H1 (cell line): ENCODE results near the gene PTGDS. TPM values are rescaled to one million over a fixed set of nuclear protein-coding genes. Genes with fewer than 3 reads are reported as not detected.

Source experiments
- CTCF ChIA-PET: fragments of 300-600 bp; sonication (Branson Sonifier 250); formaldehyde crosslinking; loops from one replicate; lab custom pipeline; 2021; ENCODE audit not compliant: partially characterized antibody; lab: Charles Lee
- POLR2A ChIA-PET: fragments of 300-600 bp; sonication (Branson Sonifier 250); formaldehyde crosslinking; loops from one replicate; lab custom pipeline; 2021; ENCODE audit warnings: inconsistent platforms; ENCODE audit not compliant: partially characterized antibody; lab: Charles Lee
- DNase-seq, 2 experiments: peaks; one replicate each; pipeline versions ENCODE4 v3.0.0 to v3.0.0-alpha.2; 2010 to 2022; ENCODE audit warnings: low spot score in 2 of 2, low read depth in 1 of 2, mixed read lengths in 1 of 2
- FAIRE-seq: peaks from 2 replicates; lab custom pipeline; 2011; peaks lifted over from hg19 to GRCh38; lab: Jason Lieb, UNC
- H2AFZ ChIP-seq: 2 replicates; pipeline ENCODE4 v1.8.1; 2012; ENCODE audit warnings: low read length, inconsistent platforms
- H2AK5ac ChIP-seq: 2 replicates; pipeline ENCODE4 v1.6.1; 2013; ENCODE audit warnings: low read depth, low read length
- H2BK120ac ChIP-seq: replicated peaks from 2 replicates; pipeline ENCODE3; 2013; ENCODE audit warnings: low read depth, low read length, inconsistent platforms
- H2BK12ac ChIP-seq: 2 replicates; pipeline ENCODE4 v1.6.1; 2013; ENCODE audit warnings: low read depth, low read length
- H2BK15ac ChIP-seq: 2 replicates; pipeline ENCODE4 v1.6.1; 2013; ENCODE audit warnings: low read length
- H2BK20ac ChIP-seq: 2 replicates; pipeline ENCODE4 v1.6.1; 2013; ENCODE audit warnings: low read length
- H2BK5ac ChIP-seq: 2 replicates; pipeline ENCODE4 v1.6.1; 2013; ENCODE audit warnings: low read depth, low read length
- H3K14ac ChIP-seq: 2 replicates; pipeline ENCODE4 v1.6.1; 2013; ENCODE audit warnings: inconsistent platforms; ENCODE audit not compliant: insufficient read length
- H3K18ac ChIP-seq: 2 replicates; pipeline ENCODE4 v1.6.1; 2013; ENCODE audit warnings: low read length; ENCODE audit errors: extremely low read depth
- H3K23ac ChIP-seq: 2 replicates; pipeline ENCODE4 v1.6.1; 2013; ENCODE audit warnings: inconsistent platforms; ENCODE audit not compliant: insufficient read length
- H3K23me2 ChIP-seq: 2 replicates; pipeline ENCODE4 v1.6.1; 2013; ENCODE audit warnings: low read depth, low read length
- H3K27ac ChIP-seq: 2 replicates; pipeline ENCODE4 v1.6.1; 2011; ENCODE audit warnings: low read depth, low read length, inconsistent platforms
- H3K27me3 ChIP-seq, 4 experiments: replicated peaks in 1 of 4; 1 replicate in 1 of 4; 2 replicates in 3 of 4; pipeline versions ENCODE4 v1.6.1 to v1.8.1; 2011 to 2013; ENCODE audit warnings: low read length in 3 of 4, mild to moderate bottlenecking in 3 of 4, inconsistent platforms in 2 of 4, mixed read lengths in 2 of 4, moderate library complexity in 1 of 4; ENCODE audit not compliant: control insufficient read depth in 3 of 4, insufficient read depth in 3 of 4; ENCODE audit errors: extremely low read depth in 1 of 4
- H3K36me3 ChIP-seq, 4 experiments: 2 replicates each; pipeline versions ENCODE4 v1.6.1 to v1.8.1; 2011 to 2013; ENCODE audit warnings: mild to moderate bottlenecking in 4 of 4, low read length in 3 of 4, moderate library complexity in 2 of 4, control low read depth in 1 of 4, inconsistent platforms in 1 of 4; ENCODE audit not compliant: insufficient read depth in 4 of 4, control insufficient read depth in 2 of 4
- H3K4ac ChIP-seq: replicated peaks from 2 replicates; pipeline ENCODE3; 2013; ENCODE audit warnings: low read length, low read depth, mixed read lengths, inconsistent platforms; ENCODE audit not compliant: insufficient read length
- H3K4me1 ChIP-seq, 4 experiments: replicated peaks in 1 of 4; 1 replicate in 1 of 4; 2 replicates in 3 of 4; pipeline versions ENCODE4 v1.6.1 to v1.8.1; 2011 to 2013; ENCODE audit warnings: low read length in 3 of 4, inconsistent platforms in 2 of 4, mixed read lengths in 1 of 4; ENCODE audit not compliant: insufficient read depth in 4 of 4, control insufficient read depth in 3 of 4
- H3K4me2 ChIP-seq, 2 experiments: 2 replicates each; pipeline versions ENCODE4 v1.6.1 to v1.8.1; 2011 to 2013; ENCODE audit warnings: low read depth in 2 of 2, low read length in 2 of 2, control low read depth in 1 of 2, inconsistent platforms in 1 of 2, mild to moderate bottlenecking in 1 of 2; ENCODE audit not compliant: insufficient read depth in 1 of 2
- H3K4me3 ChIP-seq, 4 experiments: fragments of 200-600, 300-600 bp in 1 of 4; sonication (generic), shearing (Covaris generic), sonication (Bioruptor Twin) in 1 of 4; 2 replicates each; pipeline versions ENCODE4 v1.5.1 to v1.8.1; 2011 to 2016; ENCODE audit warnings: low read length in 4 of 4, low read depth in 3 of 4, control low read depth in 2 of 4, inconsistent platforms in 2 of 4, mild to moderate bottlenecking in 2 of 4, mixed read lengths in 1 of 4, moderate library complexity in 1 of 4; ENCODE audit not compliant: insufficient read depth in 2 of 4; ENCODE audit errors: extremely low read depth in 1 of 4
- H3K56ac ChIP-seq: replicated peaks from 2 replicates; pipeline ENCODE3; 2013; ENCODE audit warnings: low read depth, mild to moderate bottlenecking, mixed read lengths, low read length, inconsistent platforms; ENCODE audit not compliant: insufficient read length
- H3K79me1 ChIP-seq: 2 replicates; pipeline ENCODE4 v1.6.1; 2013; ENCODE audit warnings: low read depth, low read length, control low read depth
- H3K79me2 ChIP-seq, 2 experiments: 2 replicates each; pipeline versions ENCODE4 v1.6.1 to v1.8.1; 2012 to 2013; ENCODE audit warnings: low read length in 2 of 2, mild to moderate bottlenecking in 2 of 2, inconsistent platforms in 1 of 2; ENCODE audit not compliant: insufficient read depth in 2 of 2, control insufficient read depth in 1 of 2
- H3K9ac ChIP-seq, 4 experiments: replicated peaks in 1 of 4; 1 replicate in 1 of 4; 2 replicates in 3 of 4; pipeline versions ENCODE4 v1.6.1 to v1.8.1; 2011 to 2013; ENCODE audit warnings: low read depth in 3 of 4, low read length in 3 of 4, control low read depth in 2 of 4, mild to moderate bottlenecking in 2 of 4, moderate library complexity in 2 of 4, inconsistent platforms in 1 of 4; ENCODE audit errors: extremely low read depth in 1 of 4
- H3K9me3 ChIP-seq, 2 experiments: 2 replicates each; pipeline versions ENCODE4 v1.6.1 to v1.8.1; 2012 to 2013; ENCODE audit warnings: mild to moderate bottlenecking in 2 of 2, moderate library complexity in 2 of 2, control low read depth in 1 of 2, inconsistent platforms in 1 of 2, low read depth in 1 of 2, low read length in 1 of 2, mixed read lengths in 1 of 2; ENCODE audit not compliant: insufficient read depth in 2 of 2
- H4K20me1 ChIP-seq, 2 experiments: replicated peaks in 1 of 2; 2 replicates each; pipeline versions ENCODE3 to v1.8.1; 2011 to 2013; ENCODE audit warnings: inconsistent platforms in 2 of 2, low read length in 2 of 2, mild to moderate bottlenecking in 1 of 2; ENCODE audit not compliant: insufficient read depth in 2 of 2, control insufficient read depth in 1 of 2
- H4K5ac ChIP-seq: 2 replicates; pipeline ENCODE4 v1.6.1; 2013; ENCODE audit warnings: low read length, low read depth, mixed read lengths, inconsistent platforms; ENCODE audit not compliant: insufficient read length
- H4K8ac ChIP-seq: 2 replicates; pipeline ENCODE4 v1.8.0; 2013; ENCODE audit warnings: mild to moderate bottlenecking, moderate library complexity, low read length, inconsistent platforms; ENCODE audit not compliant: insufficient read depth; ENCODE audit errors: extremely low read depth
- H4K91ac ChIP-seq: replicated peaks from 2 replicates; pipeline ENCODE3; 2013; ENCODE audit warnings: low read length, mixed read lengths, inconsistent platforms; ENCODE audit not compliant: insufficient read length
- ASH2L ChIP-seq: fragments of 200-600, 300-600 bp; sonication (generic); IDR thresholded peaks from one replicate; pipeline ENCODE4 v1.7.1; 2017; ENCODE audit warnings: low read length
- ATF2 ChIP-seq: IDR thresholded peaks from 2 replicates; pipeline ENCODE4 v1.6.1; 2012; ENCODE audit warnings: low read length, inconsistent platforms
- BCL11A ChIP-seq, 2 experiments: IDR thresholded peaks; one replicate each; pipeline ENCODE4 v1.6.1; 2011; ENCODE audit warnings: low read depth in 2 of 2, low read length in 2 of 2, mild to moderate bottlenecking in 2 of 2
- CBX8 ChIP-seq: fragments of 300-800, 300-1000 bp; sonication (generic); IDR thresholded peaks from 2 replicates; pipeline ENCODE4 v1.7.1; 2016; ENCODE audit warnings: low read depth, low read length, borderline replicate concordance
- CREB1 ChIP-seq: IDR thresholded peaks from 2 replicates; pipeline ENCODE4 v1.6.1; 2012; ENCODE audit warnings: inconsistent platforms
- RNF2 ChIP-seq: fragments of 200-900, 300-1000 bp; sonication (generic); IDR thresholded peaks from 2 replicates; pipeline ENCODE4 v1.7.1; 2016; ENCODE audit warnings: borderline replicate concordance, low read depth, mild to moderate bottlenecking, antibody characterized with exemption, low read length; ENCODE audit not compliant: poor library complexity, severe bottlenecking; ENCODE audit errors: missing control alignments
- RXRA ChIP-seq: IDR thresholded peaks from 2 replicates; pipeline ENCODE4 v1.6.1; 2011; ENCODE audit warnings: low read depth, mild to moderate bottlenecking, low read length, moderate library complexity; ENCODE audit not compliant: insufficient read depth
- TAF1 ChIP-seq: IDR thresholded peaks from 2 replicates; pipeline ENCODE4 v1.6.1; 2011; ENCODE audit warnings: mild to moderate bottlenecking, low read depth, low read length
- TBP ChIP-seq: IDR thresholded peaks from 2 replicates; pipeline ENCODE4 v1.6.1; 2011; ENCODE audit warnings: low read depth, low read length, improper control_type of control experiment
- TEAD4 ChIP-seq: IDR thresholded peaks from 2 replicates; pipeline ENCODE4 v1.6.1; 2012; ENCODE audit warnings: low read depth, low read length, inconsistent platforms, mixed read lengths
- YY1 ChIP-seq: IDR thresholded peaks from 2 replicates; pipeline ENCODE4 v1.6.1; 2011; ENCODE audit warnings: low read depth, mild to moderate bottlenecking, low read length
- WGBS, 2 experiments: shearing (Covaris generic) in 1 of 2; methylation state at CpG; one replicate each; pipeline versions ENCODE4 v1.1.6 to v1.1.7; 2013 to 2015; ENCODE audit warnings: low lambda C conversion rate in 2 of 2, mixed read lengths in 2 of 2, inconsistent platforms in 1 of 2, low coverage in 1 of 2, missing lambda C conversion rate in 1 of 2; ENCODE audit not compliant: insufficient replicate concordance in 2 of 2, insufficient coverage in 1 of 2, insufficient read length in 1 of 2; ENCODE audit errors: extremely low coverage in 1 of 2, missing lambda C conversion rate in 1 of 2; 5-methylcytosine and 5-hydroxymethylcytosine counted together
- polyA plus RNA-seq, 7 experiments: library from polyadenylated mRNA; depleted of rRNA in 3 of 7; stranded (reverse) in 5 of 7; unstranded in 2 of 7; fragments of >200 nt in 5 of 7; fragments of 200-250 nt in 2 of 7; gene quantifications; 1 replicate in 5 of 7; 2 replicates in 1 of 7; 4 replicates in 1 of 7; pipeline versions ENCODE4 v1.2.1 to v1.2.3, GENCODE V29; 2011 to 2013; ENCODE audit warnings: missing spikeins in 2 of 7, mixed read lengths in 2 of 7
- total RNA-seq: library from RNA; stranded (reverse); fragmentation: NEBNext Ultra II Directional; extraction: Animal tissue kit (Norgen Biotek cat#: 25700); gene quantifications from 2 replicates; pipeline ENCODE4 v1.2.1, GENCODE V29; 2021

The PTGDS gene
- total and polyA plus RNA-seq, 2 of the 8 experiments (the other 6 are each of a cell fraction or from before 2014, with no cell fraction given), result 1.7 to 2.3 TPM

- H2AK5ac ChIP-seq, result no peak overlapping the region
- no peak overlapping the region for H3K9ac ChIP-seq
- H3K14ac ChIP-seq, result no peak overlapping the region
- peaks cover 6% of the 10 kb centered on the region in 2 experiments; a peak in 2 of 4 replicates for H3K9me3 ChIP-seq
- H3K4ac ChIP-seq, result no peak overlapping the region
- H2BK20ac ChIP-seq, result no peak overlapping the region
- FAIRE-seq (no peak), DNase-seq (no peak)
- H2BK120ac ChIP-seq, result no peak overlapping the region
- peaks cover 0 to 2% of the 10 kb centered on the region in 2 experiments for H4K20me1 ChIP-seq
- no peak overlapping the region for H3K23ac ChIP-seq
- peaks cover 0 to 20% (median 11%) of the 10 kb centered on the region in 4 experiments; a peak in 6 of 7 replicates for H3K4me1 ChIP-seq
- H3K27ac ChIP-seq, result no peak overlapping the region
- H3K23me2 ChIP-seq, result peaks cover 17% of the 10 kb centered on the region
- ChIA-PET POLR2A (interaction anchor here (0.6 kb wide), 1 partner anchor 14 kb away, joined by 3 read pairs; no protein-coding TSS in a partner anchor), CTCF (interaction anchor here (1.1 to 6.3 kb wide), 6 partner anchors 18 to 73 kb away, joined by 3 to 31 read pairs (median 8); partner anchors contain the start of gene PTGDS)
- WGBS, 2 experiments, result 89% methylated on average over 31 of the region's 54 CpGs; no CpG with 5 or more reads in 1 of the 2 experiments
- peaks cover 0 to 2% (median 0%) of the 10 kb centered on the region in 4 experiments; a peak in 1 of 8 replicates for H3K36me3 ChIP-seq
- H2BK15ac ChIP-seq, result no peak overlapping the region
- H2BK5ac ChIP-seq, result no peak overlapping the region
- no peak overlapping the region for H2BK12ac ChIP-seq
- peak overlapping the region in 1 of 2 experiments; percentile 47; a peak in 1 of 4 replicates for H3K4me2 ChIP-seq
- H4K91ac ChIP-seq, result no peak overlapping the region
- peaks cover 0 to 12% (median 10%) of the 10 kb centered on the region in 4 experiments; a peak in 3 of 7 replicates for H3K27me3 ChIP-seq
- H3K56ac ChIP-seq, result no peak overlapping the region
- H4K5ac ChIP-seq, result no peak overlapping the region
- no peak overlapping the region for H2AFZ ChIP-seq
- no peak overlapping the region for H4K8ac ChIP-seq
- H3K79me2 ChIP-seq, result no peaks in the 10 kb centered on the region
- H3K4me3 ChIP-seq, result no peak overlapping the region
- H3K18ac ChIP-seq, result no peak overlapping the region
- H3K79me1 ChIP-seq, result no peaks in the 10 kb centered on the region
- TF ChIP-seq ATF2 (no peak), TBP (no peak), ASH2L (no peak), BCL11A (IDR thresholded peaks at IDR 0.05; ENCODE audit: low read depth in 2 of 2, low read length in 2 of 2) (no peak), TEAD4 (no peak), RNF2 (no peak), TAF1 (no peak), CREB1 (no peak), YY1 (no peak), RXRA (no peak), CBX8 (no peak)
These were observed 17.0 kb downstream of the PTGDS start for GRCh38 chr9:136994180-136994887.
